ENCODE measurements around the gene SLC30A1.
"Not testable (repeated sequence)": the region's sequence is repeated elsewhere in the genome, so short reads cannot be mapped to it uniquely, and the experiment has no call there.

Gene SLC30A1

GRCh38 chr1:211548321-211549091 lies 30.5 kb downstream of the SLC30A1 start:
- TF ChIP-seq FOXP2 (optimal IDR thresholded peaks at IDR 0.05; ENCODE audit: control extremely low read depth, extremely low read length, insufficient read depth) (no peak), POLR2AphosphoS5 (IDR thresholded peaks at IDR 0.05; ENCODE audit: borderline replicate concordance, low read depth, low read length) (no peak), EZH2 (IDR thresholded peaks at IDR 0.05) (no peak)
- no peak overlapping the region for H3K27ac ChIP-seq
- H3K9me3 ChIP-seq (ENCODE audit: low read depth, low read length) = no peaks in the 10 kb centered on the region

GRCh38 chr1:211547710-211548109 lies 31.3 kb downstream of the SLC30A1 start:
- Histone ChIP-seq H3K4me3 (no peak overlapping the region), H3K9ac (ENCODE audit: insufficient read length) (no peak overlapping the region), H3K9me3 (ENCODE audit: low read depth, low read length) (no peaks in the 10 kb centered on the region), H3K36me3 (ENCODE audit: insufficient read depth, low read length) (no peaks in the 10 kb centered on the region), H3K27ac (no peak overlapping the region)
- TF ChIP-seq POLR2AphosphoS5 (IDR thresholded peaks at IDR 0.05; ENCODE audit: borderline replicate concordance, low read depth, low read length) (no peak), FOXP2 (optimal IDR thresholded peaks at IDR 0.05; ENCODE audit: control extremely low read depth, extremely low read length, insufficient read depth) (no peak), EZH2 (IDR thresholded peaks at IDR 0.05) (no peak)
- no peak for DNase-seq (ENCODE audit: low read depth, low spot score)

More at GRCh38 chr1:211548321-211549091, 30.5 kb downstream of the SLC30A1 start:
- DNase-seq (ENCODE audit: low read depth, low spot score) = no peak
- no peaks in the 10 kb centered on the region for H3K36me3 ChIP-seq (ENCODE audit: insufficient read depth, low read length)
- H3K4me3 ChIP-seq = no peak overlapping the region
- H3K9ac ChIP-seq (ENCODE audit: insufficient read length) = no peak overlapping the region

- H3K9me3 ChIP-seq (ENCODE audit: low read depth, low read length) = no peaks in the 10 kb centered on the region
- TF ChIP-seq POLR2AphosphoS5 (IDR thresholded peaks at IDR 0.05; ENCODE audit: borderline replicate concordance, low read depth, low read length) = no peak
- TF ChIP-seq FOXP2 (optimal IDR thresholded peaks at IDR 0.05; ENCODE audit: control extremely low read depth, extremely low read length, insufficient read depth) = no peak
- no peak for TF ChIP-seq EZH2 (IDR thresholded peaks at IDR 0.05)
- no peak for DNase-seq (ENCODE audit: low read depth, low spot score)
- no peak overlapping the region for H3K9ac ChIP-seq (ENCODE audit: insufficient read length)
- H3K4me3 ChIP-seq = no peak overlapping the region
- H3K36me3 ChIP-seq (ENCODE audit: insufficient read depth, low read length) = no peaks in the 10 kb centered on the region
- H3K27ac ChIP-seq = no peak overlapping the region
Measured at GRCh38 chr1:211546543-211546942, 32.4 kb downstream of the SLC30A1 start.

GRCh38 chr1:211543025-211543424 lies 35.9 kb downstream of the SLC30A1 start:
- no peak overlapping the region for H3K9ac ChIP-seq (ENCODE audit: insufficient read length)
- no peak for DNase-seq (ENCODE audit: low read depth, low spot score)
- TF ChIP-seq EZH2 (IDR thresholded peaks at IDR 0.05) (no peak), POLR2AphosphoS5 (IDR thresholded peaks at IDR 0.05; ENCODE audit: borderline replicate concordance, low read depth, low read length) (no peak), FOXP2 (optimal IDR thresholded peaks at IDR 0.05; ENCODE audit: control extremely low read depth, extremely low read length, insufficient read depth) (no peak)
- no peaks in the 10 kb centered on the region for H3K9me3 ChIP-seq (ENCODE audit: low read depth, low read length)
- H3K27ac ChIP-seq = no peak overlapping the region
- no peaks in the 10 kb centered on the region for H3K36me3 ChIP-seq (ENCODE audit: insufficient read depth, low read length)
- H3K4me3 ChIP-seq = no peak overlapping the region

- DNase-seq (ENCODE audit: low read depth, low spot score) = no peak
- TF ChIP-seq EZH2 (IDR thresholded peaks at IDR 0.05) (no peak), FOXP2 (optimal IDR thresholded peaks at IDR 0.05; ENCODE audit: control extremely low read depth, extremely low read length, insufficient read depth) (no peak), POLR2AphosphoS5 (IDR thresholded peaks at IDR 0.05; ENCODE audit: borderline replicate concordance, low read depth, low read length) (no peak)
- Histone ChIP-seq H3K9me3 (ENCODE audit: low read depth, low read length) (no peaks in the 10 kb centered on the region), H3K27ac (no peak overlapping the region), H3K36me3 (ENCODE audit: insufficient read depth, low read length) (no peaks in the 10 kb centered on the region), H3K4me3 (no peak overlapping the region), H3K9ac (ENCODE audit: insufficient read length) (no peak overlapping the region)
Measured at GRCh38 chr1:211541720-211542477, 37.1 kb downstream of the SLC30A1 start.

GRCh38 chr1:211541278-211541677 lies 37.7 kb downstream of the SLC30A1 start:
- H3K36me3 ChIP-seq (ENCODE audit: insufficient read depth, low read length) = no peaks in the 10 kb centered on the region
- H3K4me3 ChIP-seq = no peak overlapping the region
- TF ChIP-seq EZH2 (IDR thresholded peaks at IDR 0.05) = no peak
- TF ChIP-seq FOXP2 (optimal IDR thresholded peaks at IDR 0.05; ENCODE audit: control extremely low read depth, extremely low read length, insufficient read depth) = no peak
- TF ChIP-seq POLR2AphosphoS5 (IDR thresholded peaks at IDR 0.05; ENCODE audit: borderline replicate concordance, low read depth, low read length) = no peak
- no peak for DNase-seq (ENCODE audit: low read depth, low spot score)
- no peak overlapping the region for H3K9ac ChIP-seq (ENCODE audit: insufficient read length)
- H3K27ac ChIP-seq = no peak overlapping the region
- H3K9me3 ChIP-seq (ENCODE audit: low read depth, low read length) = no peaks in the 10 kb centered on the region

DNA sequence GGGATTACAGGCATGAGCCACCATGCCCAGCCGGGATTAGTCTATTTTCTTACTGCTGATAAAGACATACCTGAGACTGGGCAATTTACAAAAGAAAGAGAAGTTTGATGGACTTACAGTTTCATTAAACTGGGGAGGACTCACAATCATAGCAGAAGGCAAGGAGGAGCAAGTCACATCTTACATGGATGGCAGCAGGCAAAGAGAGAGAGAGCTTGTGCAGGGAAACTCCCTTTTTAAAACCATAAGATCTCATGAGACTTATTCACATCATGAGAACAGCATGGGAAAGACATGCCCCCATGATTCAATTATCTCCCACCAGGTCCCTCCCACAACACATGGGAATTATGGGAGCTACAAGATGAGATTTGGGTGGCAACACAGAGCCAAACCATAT lies 38.1 kb downstream of the SLC30A1 start:
- H3K9me3 ChIP-seq (ENCODE audit: low read depth, low read length); H3K9ac ChIP-seq (ENCODE audit: insufficient read length); H3K27ac ChIP-seq; DNase-seq (ENCODE audit: low read depth, low spot score); H3K4me3 ChIP-seq; H3K36me3 ChIP-seq (ENCODE audit: insufficient read depth, low read length): not testable (repeated sequence)

- no peak overlapping the region for H3K4me3 ChIP-seq
- TF ChIP-seq POLR2AphosphoS5 (IDR thresholded peaks at IDR 0.05; ENCODE audit: borderline replicate concordance, low read depth, low read length) = no peak
- no peak for TF ChIP-seq EZH2 (IDR thresholded peaks at IDR 0.05)
- TF ChIP-seq FOXP2 (optimal IDR thresholded peaks at IDR 0.05; ENCODE audit: control extremely low read depth, extremely low read length, insufficient read depth) = no peak
- H3K36me3 ChIP-seq (ENCODE audit: insufficient read depth, low read length) = no peaks in the 10 kb centered on the region
- H3K9ac ChIP-seq (ENCODE audit: insufficient read length) = no peak overlapping the region
- no peak for DNase-seq (ENCODE audit: low read depth, low spot score)
- no peak overlapping the region for H3K27ac ChIP-seq
- no peaks in the 10 kb centered on the region for H3K9me3 ChIP-seq (ENCODE audit: low read depth, low read length)
Measured at GRCh38 chr1:211538287-211538686, 40.7 kb downstream of the SLC30A1 start.
